Muscle layer of duodenum (tissue), 2 donors: ENCODE data around the gene RNF157.

Source experiments
- H3K27ac ChIP-seq: one replicate; pipeline ENCODE4 v1.7.0; 2013; ENCODE audit warnings: mild to moderate bottlenecking, low read length
- H3K27me3 ChIP-seq: one replicate; pipeline ENCODE4 v1.7.0; 2013; ENCODE audit warnings: low read depth, mild to moderate bottlenecking, control low read depth, low read length
- H3K36me3 ChIP-seq, 2 donors: one replicate each; pipeline ENCODE4 v1.7.0; 2013; ENCODE audit warnings: low read length in 2 of 2, control low read depth in 1 of 2, mild to moderate bottlenecking in 1 of 2; ENCODE audit not compliant: insufficient read depth in 2 of 2, control insufficient read depth in 1 of 2
- H3K4me1 ChIP-seq, 2 donors: one replicate each; pipeline ENCODE4 v1.7.0; 2013; ENCODE audit warnings: low read length in 2 of 2, mild to moderate bottlenecking in 2 of 2, control low read depth in 1 of 2, moderate library complexity in 1 of 2; ENCODE audit not compliant: insufficient read depth in 2 of 2, control insufficient read depth in 1 of 2
- H3K4me3 ChIP-seq, 2 donors: one replicate each; pipeline ENCODE4 v1.7.0; 2013; ENCODE audit warnings: low read length in 2 of 2, low read depth in 1 of 2, mild to moderate bottlenecking in 1 of 2
- H3K9me3 ChIP-seq, 2 donors: one replicate each; pipeline ENCODE4 v1.7.0; 2013; ENCODE audit warnings: low read length in 2 of 2, control low read depth in 1 of 2, mild to moderate bottlenecking in 1 of 2; ENCODE audit not compliant: control insufficient read depth in 1 of 2
- donor health status: healthy.

RNF157 gene

DNA sequence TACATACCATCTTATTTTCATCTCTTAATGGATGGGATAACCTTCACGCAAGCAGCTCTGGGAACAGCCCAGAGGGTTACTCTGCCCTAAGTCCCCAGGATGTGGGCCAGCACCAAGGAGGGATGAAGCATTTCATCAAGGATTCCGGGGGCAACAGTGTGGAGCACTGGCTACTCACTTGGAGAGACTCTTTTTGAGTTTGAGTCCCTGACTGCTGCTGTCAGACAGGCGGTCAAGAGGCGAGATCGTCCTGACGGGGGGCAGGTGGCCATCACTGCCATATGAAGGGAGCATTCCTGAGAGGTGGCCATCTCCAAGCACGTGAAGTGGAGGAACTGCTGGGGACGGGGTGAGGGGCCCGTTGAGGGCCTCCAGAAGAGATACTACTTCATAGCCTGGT is 81.1 kb downstream of the RNF157 start:
- peaks cover 0 to 15% of the 10 kb centered on the region in 2 donors for H3K36me3 ChIP-seq
- H3K4me3 ChIP-seq: no peak overlapping the region
- no peak overlapping the region for H3K27ac ChIP-seq
- H3K4me1 ChIP-seq: no peaks in the 10 kb centered on the region
- H3K27me3 ChIP-seq: no peaks in the 10 kb centered on the region
- H3K9me3 ChIP-seq: no peaks in the 10 kb centered on the region

DNA sequence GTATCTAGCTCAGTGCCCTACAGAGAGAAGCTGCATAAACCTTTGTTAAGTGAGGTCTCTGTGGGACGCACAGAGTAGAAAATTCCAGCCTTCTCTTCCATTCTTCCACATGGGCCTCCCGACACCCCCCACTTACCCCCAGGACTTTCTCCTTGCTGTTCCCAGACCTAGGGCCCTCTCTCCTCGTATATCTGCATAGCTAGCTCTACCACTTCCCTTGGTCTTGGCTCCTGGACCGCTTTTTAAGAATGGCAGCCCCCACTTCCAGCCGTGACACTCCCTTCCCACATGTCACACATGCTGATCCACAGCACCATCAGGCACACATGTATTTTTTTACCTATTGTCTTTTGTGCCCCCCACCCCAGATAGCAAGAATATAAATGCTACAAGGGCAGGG is 82.5 kb downstream of the RNF157 start:
- Histone ChIP-seq H3K9me3 (no peaks in the 10 kb centered on the region), H3K36me3 (peaks cover 0 to 15% of the 10 kb centered on the region in 2 donors)

DNA sequence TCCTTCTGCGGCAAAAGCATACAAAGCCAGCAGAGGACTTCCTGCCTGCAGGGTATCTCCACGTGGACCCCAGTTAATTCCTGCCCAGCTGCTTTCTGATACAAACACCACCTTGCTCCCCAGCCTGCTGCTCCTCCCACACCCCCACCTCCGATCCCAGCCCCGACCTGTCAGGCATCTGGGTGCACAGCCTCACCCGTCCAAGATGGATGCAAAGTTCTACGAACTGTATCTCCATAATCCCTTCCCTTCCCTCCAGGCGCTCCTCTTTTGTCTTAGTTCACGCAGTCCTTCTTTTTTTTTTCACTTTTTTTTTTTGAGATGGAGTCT is 83.7 kb downstream of the RNF157 start:
- no peaks in the 10 kb centered on the region for H3K27me3 ChIP-seq
- H3K27ac ChIP-seq: no peak overlapping the region
- peaks cover 0 to 15% of the 10 kb centered on the region in 2 donors for H3K36me3 ChIP-seq
- H3K9me3 ChIP-seq: no peaks in the 10 kb centered on the region
- H3K4me3 ChIP-seq: no peak overlapping the region
- H3K4me1 ChIP-seq: no peaks in the 10 kb centered on the region

More for the DNA sequence above, 82.5 kb downstream of the RNF157 start:
- no peak overlapping the region for H3K4me3 ChIP-seq
- no peaks in the 10 kb centered on the region for H3K27me3 ChIP-seq
- H3K27ac ChIP-seq: no peak overlapping the region
- H3K4me1 ChIP-seq: no peaks in the 10 kb centered on the region

- Histone ChIP-seq H3K4me3 (no peak overlapping the region), H3K36me3 (peaks cover 0 to 15% of the 10 kb centered on the region in 2 donors), H3K4me1 (no peaks in the 10 kb centered on the region), H3K9me3 (no peaks in the 10 kb centered on the region), H3K27me3 (no peaks in the 10 kb centered on the region), H3K27ac (no peak overlapping the region)
Observed at GRCh38 chr17:76155988-76156661, 84.2 kb downstream of the RNF157 start.

- Histone ChIP-seq H3K4me3 (no peak overlapping the region), H3K36me3 (peaks cover 0 to 15% of the 10 kb centered on the region in 2 donors), H3K9me3 (no peaks in the 10 kb centered on the region), H3K4me1 (peaks cover 0 to 8% of the 10 kb centered on the region in 2 donors), H3K27me3 (no peaks in the 10 kb centered on the region), H3K27ac (no peak overlapping the region)
Observed at GRCh38 chr17:76154936-76155845, 85.1 kb downstream of the RNF157 start.

DNA sequence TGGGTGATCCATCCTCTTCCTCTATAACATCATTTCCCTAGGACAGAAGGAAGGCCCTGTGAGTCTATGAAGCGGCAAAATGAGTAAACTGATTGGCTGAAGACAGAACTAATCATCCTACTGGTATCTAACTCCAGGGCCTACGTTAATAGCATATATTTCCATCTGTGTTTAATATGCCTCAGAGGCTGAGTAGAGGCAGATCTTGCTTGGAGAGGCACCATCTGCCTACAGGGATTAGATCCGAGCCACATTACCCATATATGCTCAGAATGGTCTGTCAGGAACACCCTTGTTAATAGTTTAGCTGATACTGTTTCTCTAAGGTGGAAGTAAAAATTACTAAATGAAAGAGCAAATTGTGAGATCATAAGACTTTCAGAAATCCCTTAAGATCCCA is 86.0 kb downstream of the RNF157 start:
- Histone ChIP-seq H3K9me3 (no peaks in the 10 kb centered on the region), H3K27ac (no peak overlapping the region), H3K27me3 (no peaks in the 10 kb centered on the region), H3K4me3 (no peak overlapping the region), H3K4me1 (peaks cover 0 to 9% of the 10 kb centered on the region in 2 donors), H3K36me3 (peaks cover 0 to 15% of the 10 kb centered on the region in 2 donors)

DNA sequence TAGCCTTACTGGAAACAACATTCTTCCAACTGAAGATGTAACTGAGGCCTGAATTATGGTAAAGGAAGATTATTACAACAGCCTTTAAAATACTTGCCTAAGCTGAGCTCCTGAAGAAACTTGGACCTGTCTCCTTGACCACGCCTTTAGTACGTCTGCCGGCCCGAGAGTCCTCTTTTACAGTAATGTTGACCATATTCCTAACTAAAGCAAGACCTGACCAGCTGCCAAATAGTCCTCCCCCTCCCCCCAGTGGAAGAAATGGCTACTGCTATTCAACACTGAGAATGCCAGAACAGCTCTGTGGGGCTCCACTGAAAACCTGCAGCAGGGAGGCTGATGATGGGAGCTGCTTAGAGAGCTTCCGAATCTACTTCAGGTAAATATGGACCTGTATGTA is 86.7 kb downstream of the RNF157 start:
- Histone ChIP-seq H3K4me3 (no peak overlapping the region), H3K4me1 (peaks cover 0 to 9% of the 10 kb centered on the region in 2 donors), H3K36me3 (peaks cover 0 to 11% of the 10 kb centered on the region in 2 donors), H3K27me3 (no peaks in the 10 kb centered on the region), H3K27ac (no peak overlapping the region), H3K9me3 (no peaks in the 10 kb centered on the region)

DNA sequence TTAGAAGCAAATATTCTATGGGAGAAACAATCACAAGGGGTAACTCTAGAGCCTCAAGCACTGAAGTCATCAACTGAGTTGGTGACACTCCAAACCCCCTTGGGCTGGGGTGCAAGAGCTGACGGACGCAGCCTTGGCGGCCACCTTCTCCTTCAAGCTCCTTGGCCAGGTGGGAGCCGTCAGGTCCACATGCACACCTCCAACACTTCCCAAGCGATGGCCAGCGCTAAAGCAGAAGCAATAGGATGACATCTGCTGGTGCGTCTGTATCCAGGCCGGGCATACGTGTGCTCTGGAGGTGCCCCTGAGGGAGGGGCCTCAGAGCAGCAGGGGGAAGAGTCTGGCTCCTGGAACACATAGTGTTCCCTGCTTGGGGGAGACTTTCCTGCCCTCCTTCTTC is 87.1 kb downstream of the RNF157 start:
- H3K4me1 ChIP-seq: peaks cover 0 to 9% of the 10 kb centered on the region in 2 donors
- no peaks in the 10 kb centered on the region for H3K9me3 ChIP-seq
- no peak overlapping the region for H3K27ac ChIP-seq
- H3K36me3 ChIP-seq: peaks cover 0 to 7% of the 10 kb centered on the region in 2 donors
- no peak overlapping the region for H3K4me3 ChIP-seq
- no peaks in the 10 kb centered on the region for H3K27me3 ChIP-seq

DNA sequence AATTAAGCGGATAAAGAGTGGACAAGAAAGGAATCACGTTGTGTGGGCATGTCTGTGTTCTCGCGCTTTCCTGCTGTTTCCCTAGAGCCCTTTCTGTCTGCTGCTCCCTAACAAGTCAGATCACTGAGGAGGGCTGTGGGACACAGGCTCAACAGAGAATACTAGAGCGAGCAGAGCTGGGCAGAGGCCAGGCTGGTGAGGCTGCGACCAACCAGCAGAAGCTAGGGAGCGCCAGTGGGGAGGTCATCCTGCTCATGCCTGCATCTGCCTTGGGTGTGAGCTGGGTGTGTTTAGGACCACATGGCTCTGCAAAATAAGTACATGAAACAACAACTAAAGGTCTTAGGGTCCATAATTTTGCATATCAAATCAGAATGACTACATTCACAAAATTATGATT is 87.7 kb downstream of the RNF157 start:
- H3K36me3 ChIP-seq: peaks cover 0 to under 1% of the 10 kb centered on the region in 2 donors
- H3K27ac ChIP-seq: no peak overlapping the region

GRCh38 chr17:76151896-76152454 is 88.3 kb downstream of the RNF157 start:
- Histone ChIP-seq H3K4me3 (no peak overlapping the region), H3K27me3 (no peaks in the 10 kb centered on the region), H3K9me3 (no peaks in the 10 kb centered on the region), H3K4me1 (peaks cover 0 to 13% of the 10 kb centered on the region in 2 donors), H3K27ac (no peak overlapping the region), H3K36me3 (no peaks in the 10 kb centered on the region)

More for the DNA sequence above, 87.7 kb downstream of the RNF157 start:
- Histone ChIP-seq H3K4me1 (peaks cover 0 to 11% of the 10 kb centered on the region in 2 donors), H3K4me3 (no peak overlapping the region), H3K9me3 (no peaks in the 10 kb centered on the region), H3K27me3 (no peaks in the 10 kb centered on the region)
